ENCODE data around the gene COMMD4.

The COMMD4 gene

GRCh38 chr15:75356006-75356405 is 20.1 kb downstream of the COMMD4 start:
- DNase-seq (ENCODE audit: low read depth in 3 of 3), result no peak

GRCh38 chr15:75356517-75356916 is 20.7 kb downstream of the COMMD4 start:
- DNase-seq (ENCODE audit: low read depth in 3 of 3), result no peak

- no peak for DNase-seq (ENCODE audit: low read depth in 3 of 3)
These were observed 22.3 kb downstream of the COMMD4 start for GRCh38 chr15:75357976-75358673.

- no peak for DNase-seq (ENCODE audit: low read depth in 3 of 3)
These were observed 23.1 kb downstream of the COMMD4 start for GRCh38 chr15:75358771-75359536.

GRCh38 chr15:75359537-75360250 is 23.8 kb downstream of the COMMD4 start:
- no peak for DNase-seq (ENCODE audit: low read depth in 3 of 3)

GRCh38 chr15:75360391-75360790 is 24.5 kb downstream of the COMMD4 start:
- no peak for DNase-seq (ENCODE audit: low read depth in 3 of 3)

GRCh38 chr15:75360856-75361255 is 25.0 kb downstream of the COMMD4 start:
- no peak for DNase-seq (ENCODE audit: low read depth in 3 of 3)

GRCh38 chr15:75361361-75361988 is 25.6 kb downstream of the COMMD4 start:
- DNase-seq (ENCODE audit: low read depth in 3 of 3), result no peak

- no peak for DNase-seq (ENCODE audit: low read depth in 3 of 3)
These were observed 26.3 kb downstream of the COMMD4 start for GRCh38 chr15:75361989-75362641.

GRCh38 chr15:75362642-75363249 is 26.9 kb downstream of the COMMD4 start:
- no peak for DNase-seq (ENCODE audit: low read depth in 3 of 3)

- DNase-seq (ENCODE audit: low read depth in 3 of 3), result no peak
These were observed 27.9 kb downstream of the COMMD4 start for GRCh38 chr15:75363786-75364185.

GRCh38 chr15:75364881-75365280 is 29.0 kb downstream of the COMMD4 start:
- DNase-seq (ENCODE audit: low read depth in 3 of 3), result no peak

- DNase-seq (ENCODE audit: low read depth in 3 of 3), result no peak
These were observed 30.3 kb downstream of the COMMD4 start for GRCh38 chr15:75366163-75366562.

GRCh38 chr15:75367006-75367405 is 31.1 kb downstream of the COMMD4 start:
- DNase-seq (ENCODE audit: low read depth in 3 of 3), result no peak

- DNase-seq (ENCODE audit: low read depth in 3 of 3), result no peak
These were observed 31.6 kb downstream of the COMMD4 start for GRCh38 chr15:75367406-75367912.

GRCh38 chr15:75367913-75368688 is 32.2 kb downstream of the COMMD4 start, which contains the start of gene MAN2C1:
TSS of gene MAN2C1 (minus strand) at chr15:75368607. CDS start at chr15:75368583, 24 bp downstream.
- DNase-seq (ENCODE audit: low read depth in 3 of 3), result peak; percentile 82 to 96 (median 90)

GRCh38 chr15:75368689-75369239 is 32.9 kb downstream of the COMMD4 start:
- DNase-seq (ENCODE audit: low read depth in 3 of 3), result no peak

- DNase-seq (ENCODE audit: low read depth in 3 of 3), result no peak
These were observed 34.2 kb downstream of the COMMD4 start for GRCh38 chr15:75369897-75370581.

- no peak for DNase-seq (ENCODE audit: low read depth in 3 of 3)
These were observed 35.6 kb downstream of the COMMD4 start for GRCh38 chr15:75371486-75371885.

Data from stimulated activated CD4-positive, alpha-beta T cell treated with anti-CD3 and anti-CD28 coated beads, TNF-alpha, amount 100 ng/mL, for 24 hours (primary cell).